AG04450 (cell line): ENCODE results near the gene PGLYRP2. TPM values are rescaled to one million over a fixed set of nuclear protein-coding genes. Genes with fewer than 3 reads are reported as not detected.
A peak's percentile ranks its signal among the peaks of the same experiment; 100 is the strongest.

Experiments used
- CTCF ChIA-PET: fragments of 300-600, 350-600 bp; formaldehyde crosslinking; extraction: SDS; loops from one replicate; lab custom pipeline; 2022; ENCODE audit warnings: antibody characterized with exemption, inconsistent platforms; lab: Charles Lee
- POLR2A ChIA-PET: fragments of 350-600 bp; formaldehyde crosslinking; extraction: SDS; loops from one replicate; lab custom pipeline; 2021; ENCODE audit warnings: antibody characterized with exemption, inconsistent platforms; lab: Yijun Ruan, JAX
- DNase-seq: peaks from one replicate; pipeline ENCODE4 v3.0.0-alpha.2; 2011; ENCODE audit warnings: low read depth, low spot score
- H3K27ac ChIP-seq: one replicate; pipeline ENCODE4 v1.5.1; 2012; ENCODE audit warnings: low read depth, low read length, control low read depth
- H3K27me3 ChIP-seq: one replicate; pipeline ENCODE4 v1.6.0; 2012; ENCODE audit warnings: low read length; ENCODE audit not compliant: control insufficient read depth, insufficient read depth
- H3K4me3 ChIP-seq: 2 replicates; pipeline ENCODE4 v1.5.1; 2011; ENCODE audit warnings: mild to moderate bottlenecking, low read depth, low read length, control low read depth
- H3K9me3 ChIP-seq: 2 replicates; pipeline ENCODE4 v1.5.1; 2012; ENCODE audit warnings: low read length; ENCODE audit not compliant: control insufficient read depth, insufficient read depth
- polyA plus RNA-seq: library from polyadenylated mRNA; depleted of rRNA; stranded (reverse); fragments of >200 nt; gene quantifications from 2 replicates; pipeline ENCODE4 v1.2.3, GENCODE V29; 2011
- TF ChIP-seq, protein P1 (sequence below): IDR thresholded peaks from 2 replicates; pipeline ENCODE4 v1.5.1; 2011; ENCODE audit warnings: low read depth, low read length, control low read depth, inconsistent platforms

Gene PGLYRP2
- polyA plus RNA-seq, 1 experiment, result not detected

DNA sequence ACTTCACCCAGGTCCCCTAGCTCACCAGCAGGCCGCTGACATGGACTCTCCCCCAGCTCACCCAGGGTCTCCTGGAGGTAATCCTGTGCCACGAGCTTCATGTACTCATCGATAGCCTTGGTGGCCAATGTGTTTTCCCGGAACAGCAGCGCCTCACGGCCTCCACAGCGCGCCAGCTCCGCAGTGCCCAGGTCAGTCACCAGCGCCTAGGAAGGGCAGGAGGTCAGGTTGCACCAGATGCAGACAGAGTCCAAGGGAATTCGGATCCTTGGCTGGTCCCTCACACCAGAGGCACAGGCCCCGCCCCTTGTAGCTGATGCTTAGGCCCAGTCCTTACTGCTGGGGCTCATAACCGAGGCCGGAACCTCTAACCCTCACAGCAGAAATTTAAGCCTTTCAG lies 22.9 kb downstream of the PGLYRP2 start:
- Histone ChIP-seq H3K27me3 (peaks cover 42% of the 10 kb centered on the region), H3K9me3 (peaks cover 7% of the 10 kb centered on the region; the same call in 1 of the 2 replicates), H3K4me3 (no peak overlapping the region), H3K27ac (no peak overlapping the region)
- ChIA-PET CTCF (no interaction called here), POLR2A (no interaction called here)
- no peak for DNase-seq
- TF ChIP-seq, protein P1, sequence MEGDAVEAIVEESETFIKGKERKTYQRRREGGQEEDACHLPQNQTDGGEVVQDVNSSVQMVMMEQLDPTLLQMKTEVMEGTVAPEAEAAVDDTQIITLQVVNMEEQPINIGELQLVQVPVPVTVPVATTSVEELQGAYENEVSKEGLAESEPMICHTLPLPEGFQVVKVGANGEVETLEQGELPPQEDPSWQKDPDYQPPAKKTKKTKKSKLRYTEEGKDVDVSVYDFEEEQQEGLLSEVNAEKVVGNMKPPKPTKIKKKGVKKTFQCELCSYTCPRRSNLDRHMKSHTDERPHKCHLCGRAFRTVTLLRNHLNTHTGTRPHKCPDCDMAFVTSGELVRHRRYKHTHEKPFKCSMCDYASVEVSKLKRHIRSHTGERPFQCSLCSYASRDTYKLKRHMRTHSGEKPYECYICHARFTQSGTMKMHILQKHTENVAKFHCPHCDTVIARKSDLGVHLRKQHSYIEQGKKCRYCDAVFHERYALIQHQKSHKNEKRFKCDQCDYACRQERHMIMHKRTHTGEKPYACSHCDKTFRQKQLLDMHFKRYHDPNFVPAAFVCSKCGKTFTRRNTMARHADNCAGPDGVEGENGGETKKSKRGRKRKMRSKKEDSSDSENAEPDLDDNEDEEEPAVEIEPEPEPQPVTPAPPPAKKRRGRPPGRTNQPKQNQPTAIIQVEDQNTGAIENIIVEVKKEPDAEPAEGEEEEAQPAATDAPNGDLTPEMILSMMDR, result no peak

DNA sequence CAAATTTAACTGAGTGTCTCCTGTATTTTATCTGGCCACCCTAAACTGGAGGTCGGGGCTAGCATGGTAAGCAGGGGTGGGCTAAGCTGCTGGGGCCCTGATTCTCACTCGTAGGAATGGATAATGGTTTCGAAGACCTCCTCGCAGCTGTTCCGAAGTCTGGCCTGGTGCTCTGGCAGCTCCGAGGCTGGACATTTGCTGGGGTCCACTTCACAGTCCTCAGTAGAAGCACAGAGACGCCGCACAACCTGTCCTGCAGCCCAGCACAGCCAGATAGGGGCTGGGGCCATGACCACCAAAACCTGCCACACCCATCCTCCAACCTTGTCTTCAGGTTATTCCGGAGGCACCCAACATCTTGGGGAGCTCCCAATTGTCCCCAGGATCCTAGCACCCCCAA lies 23.3 kb downstream of the PGLYRP2 start:
- POLR2A ChIA-PET, result no interaction called here
- TF ChIP-seq, protein P1, result no peak
- Histone ChIP-seq H3K27ac (no peak overlapping the region), H3K9me3 (peaks cover 7% of the 10 kb centered on the region; the same call in 1 of the 2 replicates), H3K27me3 (peaks cover 41% of the 10 kb centered on the region), H3K4me3 (no peak overlapping the region)
- CTCF ChIA-PET, result no interaction called here
- DNase-seq, result no peak

DNA sequence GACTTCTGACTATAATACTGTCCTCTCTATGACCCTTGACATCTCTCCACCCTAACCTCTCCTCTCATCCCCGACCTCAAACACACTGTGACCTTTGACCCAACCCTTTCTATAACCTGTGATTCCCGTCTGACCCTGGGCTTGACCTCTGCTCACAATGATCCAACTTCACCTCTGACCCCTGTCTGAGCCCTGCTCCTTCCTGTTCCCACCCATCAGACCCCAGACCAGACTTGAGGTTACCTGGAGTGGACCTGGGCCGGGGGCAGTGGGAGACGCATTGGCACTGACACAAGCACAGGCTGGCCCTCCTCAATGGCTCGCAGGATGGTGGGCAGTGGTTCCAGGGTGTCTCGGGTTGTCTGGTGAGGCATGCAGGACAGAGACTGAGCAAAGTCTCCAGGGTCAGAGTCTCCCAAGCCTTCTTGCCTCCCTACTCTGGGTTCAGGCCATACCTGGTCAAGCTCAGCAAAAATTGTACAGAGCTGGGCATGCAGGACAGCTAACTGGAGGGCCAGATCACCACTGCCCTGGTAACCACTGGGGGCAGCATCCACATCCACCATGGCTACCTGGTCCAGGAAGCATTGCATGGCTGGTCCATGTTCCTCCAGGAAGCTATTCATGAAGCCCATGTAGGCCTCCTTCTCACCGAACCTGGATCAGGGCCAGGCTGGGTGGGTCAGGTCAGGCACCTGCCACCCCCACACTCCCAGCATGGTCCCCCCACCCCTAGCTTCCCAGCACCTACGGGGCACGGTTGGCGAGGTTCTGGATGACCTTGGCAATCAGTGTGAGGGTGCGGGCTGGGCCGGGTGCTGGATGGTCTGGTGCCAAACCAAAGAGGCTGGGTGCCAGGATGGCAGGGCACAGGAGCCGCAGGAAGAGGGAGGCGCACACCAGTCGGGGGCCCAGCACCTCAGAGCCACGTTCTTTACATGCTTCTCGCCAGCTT lies 25.1 kb downstream of the PGLYRP2 start:
- no peak overlapping the region for H3K4me3 ChIP-seq
- TF ChIP-seq, protein P1, result peak; percentile 39
- ChIA-PET POLR2A (no interaction called here), CTCF (interaction anchor here (0.6 kb wide), 2 partner anchors 12 to 318 kb away, joined by 3 read pairs; no protein-coding TSS in a partner anchor)
- no peak overlapping the region for H3K27ac ChIP-seq
- H3K27me3 ChIP-seq, result peaks cover 30% of the 10 kb centered on the region
- H3K9me3 ChIP-seq, result peaks cover 7% of the 10 kb centered on the region; the same call in 1 of the 2 replicates
- no peak for DNase-seq

DNA sequence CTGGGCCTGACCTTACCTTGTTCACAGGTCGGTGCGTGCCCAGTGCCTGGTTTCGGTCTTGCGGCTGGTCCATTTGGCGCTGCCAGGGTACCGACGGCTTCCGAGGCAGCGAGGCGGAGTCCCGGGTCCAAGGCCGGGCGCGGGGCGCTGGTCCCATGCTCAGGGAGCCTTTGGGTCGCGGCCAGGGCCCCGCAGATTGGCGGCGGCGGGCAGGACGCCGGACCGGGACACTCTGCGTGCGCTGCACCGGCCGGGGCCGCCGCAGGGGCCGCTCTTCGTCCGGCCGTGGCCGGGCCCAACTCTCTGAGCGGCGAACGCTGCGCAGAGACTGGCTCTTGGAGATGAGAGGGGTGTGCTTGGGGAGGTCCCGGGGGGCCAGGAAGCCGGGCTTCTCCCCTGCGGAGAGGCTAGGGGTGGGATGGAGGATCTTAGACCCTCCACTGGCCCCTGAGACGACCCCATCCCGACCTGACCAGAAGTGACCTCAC lies 26.2 kb downstream of the PGLYRP2 start:
- TF ChIP-seq, protein P1, result peak; percentile 30
- CTCF ChIA-PET, result interaction anchor here (0.6 to 0.9 kb wide), 4 partner anchors 13 to 317 kb away, joined by 3 to 6 read pairs (median 3); no protein-coding TSS in a partner anchor
- Histone ChIP-seq H3K4me3 (peak overlapping the region; percentile 46), H3K9me3 (peaks cover 7% of the 10 kb centered on the region; the same call in 1 of the 2 replicates), H3K27me3 (peaks cover 23% of the 10 kb centered on the region), H3K27ac (no peak overlapping the region)
- DNase-seq, result no peak
- POLR2A ChIA-PET, result interaction anchor here (0.6 to 2.7 kb wide), 4 partner anchors 15 to 103 kb away, joined by 3 to 8 read pairs (median 4); no protein-coding TSS in a partner anchor
